ENCODE measurements around the gene CABLES1. TPM values are rescaled to one million over a fixed set of nuclear protein-coding genes. Genes with fewer than 3 reads are reported as not detected.

Gene CABLES1
- total RNA-seq, 1 experiment from 2014 or later = 66.4 TPM

DNA sequence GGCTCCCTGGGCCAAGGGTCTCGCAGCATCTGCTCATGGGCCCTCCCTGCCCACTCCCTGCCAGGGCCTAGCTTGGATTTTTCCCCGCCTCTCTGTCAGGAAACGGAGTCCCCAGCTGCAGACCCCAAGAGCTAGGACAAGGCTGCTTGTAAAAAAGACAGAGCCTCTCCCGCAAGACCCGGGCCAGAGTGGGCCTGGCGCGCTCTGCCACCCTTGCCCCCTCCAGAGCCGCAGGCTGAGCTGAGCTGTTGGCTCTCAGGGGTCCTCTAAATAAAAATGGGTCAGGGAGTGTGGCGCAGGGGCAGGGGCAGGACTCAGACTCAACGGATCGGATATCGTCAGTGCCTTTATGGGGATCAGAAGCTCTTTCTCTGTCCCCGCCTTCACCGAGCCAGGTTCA, 112.6 kb downstream of the CABLES1 start:
- H3K9me3 ChIP-seq (ENCODE audit: control insufficient read depth, insufficient read depth, low read depth, low read length) = no peaks in the 10 kb centered on the region
- in situ Hi-C loops (cut with HindIII; ENCODE audit: low pct_unique_long_range_greater_than_20kb, low sequenced_read_pairs) (no loop called here), intact Hi-C loops (cut with micrococcal nuclease; ENCODE audit: unreplicated experiment) (no loop called here)
- no TSS peak for BruUV-seq (replicated peaks)
- no peak overlapping the region for H3K27ac ChIP-seq (ENCODE audit: low read length)
- H3K4me3 ChIP-seq (ENCODE audit: low read depth in 2 of 2, low read length in 2 of 2) = no peak overlapping the region
- TF ChIP-seq, protein P1, sequence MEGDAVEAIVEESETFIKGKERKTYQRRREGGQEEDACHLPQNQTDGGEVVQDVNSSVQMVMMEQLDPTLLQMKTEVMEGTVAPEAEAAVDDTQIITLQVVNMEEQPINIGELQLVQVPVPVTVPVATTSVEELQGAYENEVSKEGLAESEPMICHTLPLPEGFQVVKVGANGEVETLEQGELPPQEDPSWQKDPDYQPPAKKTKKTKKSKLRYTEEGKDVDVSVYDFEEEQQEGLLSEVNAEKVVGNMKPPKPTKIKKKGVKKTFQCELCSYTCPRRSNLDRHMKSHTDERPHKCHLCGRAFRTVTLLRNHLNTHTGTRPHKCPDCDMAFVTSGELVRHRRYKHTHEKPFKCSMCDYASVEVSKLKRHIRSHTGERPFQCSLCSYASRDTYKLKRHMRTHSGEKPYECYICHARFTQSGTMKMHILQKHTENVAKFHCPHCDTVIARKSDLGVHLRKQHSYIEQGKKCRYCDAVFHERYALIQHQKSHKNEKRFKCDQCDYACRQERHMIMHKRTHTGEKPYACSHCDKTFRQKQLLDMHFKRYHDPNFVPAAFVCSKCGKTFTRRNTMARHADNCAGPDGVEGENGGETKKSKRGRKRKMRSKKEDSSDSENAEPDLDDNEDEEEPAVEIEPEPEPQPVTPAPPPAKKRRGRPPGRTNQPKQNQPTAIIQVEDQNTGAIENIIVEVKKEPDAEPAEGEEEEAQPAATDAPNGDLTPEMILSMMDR (IDR thresholded peaks at IDR 0.05) = no peak
- TF ChIP-seq POLR2AphosphoS5 (IDR thresholded peaks at IDR 0.05; ENCODE audit: low read depth, low read length) (no peak), SIN3A (IDR thresholded peaks at IDR 0.05; ENCODE audit: borderline replicate concordance, insufficient read depth, low read depth, low read length) (no peak), TCF7L2 (IDR thresholded peaks at IDR 0.05; ENCODE audit: low read depth, low read length) (no peak)
- TF ChIP-seq, protein P2, sequence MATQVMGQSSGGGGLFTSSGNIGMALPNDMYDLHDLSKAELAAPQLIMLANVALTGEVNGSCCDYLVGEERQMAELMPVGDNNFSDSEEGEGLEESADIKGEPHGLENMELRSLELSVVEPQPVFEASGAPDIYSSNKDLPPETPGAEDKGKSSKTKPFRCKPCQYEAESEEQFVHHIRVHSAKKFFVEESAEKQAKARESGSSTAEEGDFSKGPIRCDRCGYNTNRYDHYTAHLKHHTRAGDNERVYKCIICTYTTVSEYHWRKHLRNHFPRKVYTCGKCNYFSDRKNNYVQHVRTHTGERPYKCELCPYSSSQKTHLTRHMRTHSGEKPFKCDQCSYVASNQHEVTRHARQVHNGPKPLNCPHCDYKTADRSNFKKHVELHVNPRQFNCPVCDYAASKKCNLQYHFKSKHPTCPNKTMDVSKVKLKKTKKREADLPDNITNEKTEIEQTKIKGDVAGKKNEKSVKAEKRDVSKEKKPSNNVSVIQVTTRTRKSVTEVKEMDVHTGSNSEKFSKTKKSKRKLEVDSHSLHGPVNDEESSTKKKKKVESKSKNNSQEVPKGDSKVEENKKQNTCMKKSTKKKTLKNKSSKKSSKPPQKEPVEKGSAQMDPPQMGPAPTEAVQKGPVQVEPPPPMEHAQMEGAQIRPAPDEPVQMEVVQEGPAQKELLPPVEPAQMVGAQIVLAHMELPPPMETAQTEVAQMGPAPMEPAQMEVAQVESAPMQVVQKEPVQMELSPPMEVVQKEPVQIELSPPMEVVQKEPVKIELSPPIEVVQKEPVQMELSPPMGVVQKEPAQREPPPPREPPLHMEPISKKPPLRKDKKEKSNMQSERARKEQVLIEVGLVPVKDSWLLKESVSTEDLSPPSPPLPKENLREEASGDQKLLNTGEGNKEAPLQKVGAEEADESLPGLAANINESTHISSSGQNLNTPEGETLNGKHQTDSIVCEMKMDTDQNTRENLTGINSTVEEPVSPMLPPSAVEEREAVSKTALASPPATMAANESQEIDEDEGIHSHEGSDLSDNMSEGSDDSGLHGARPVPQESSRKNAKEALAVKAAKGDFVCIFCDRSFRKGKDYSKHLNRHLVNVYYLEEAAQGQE (IDR thresholded peaks at IDR 0.05; ENCODE audit: insufficient read depth in 1 of 2, low read depth in 2 of 2, low read length in 1 of 2) = no peak
- no peaks in the 10 kb centered on the region for H3K27me3 ChIP-seq (ENCODE audit: control insufficient read depth, insufficient read depth, low read length)
- no peak for DNase-seq (ENCODE audit: low read depth, low spot score)
- no peaks in the 10 kb centered on the region for H3K36me3 ChIP-seq (ENCODE audit: control insufficient read depth, insufficient read depth, low read length)
- no peak for ATAC-seq
- no peaks in the 10 kb centered on the region for H3K4me1 ChIP-seq (ENCODE audit: control insufficient read depth, insufficient read depth, low read length)
- CTCF ChIA-PET = no interaction called here
- POLR2A ChIA-PET = no interaction called here

DNA sequence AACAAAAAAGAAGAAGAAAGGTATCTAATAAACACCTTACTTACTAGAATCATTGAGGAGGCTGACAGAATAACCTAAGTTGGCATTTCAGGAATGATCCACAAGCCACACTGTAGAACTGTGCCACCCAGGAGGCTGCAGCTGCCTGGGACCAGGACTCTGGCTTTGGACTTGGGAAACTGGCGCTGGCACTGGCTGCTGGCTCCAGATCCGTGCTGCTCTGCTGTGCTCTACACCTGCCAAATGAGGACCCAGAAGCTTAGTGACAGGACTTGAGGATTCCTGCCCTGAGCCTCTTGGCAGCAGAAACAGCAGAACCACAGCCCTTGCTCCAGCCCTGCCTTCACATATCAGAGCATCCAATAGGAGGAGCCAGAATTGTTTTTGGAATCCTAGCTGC, 113.5 kb downstream of the CABLES1 start:
- Histone ChIP-seq H3K4me3 (ENCODE audit: low read depth in 2 of 2, low read length in 2 of 2) (no peak overlapping the region), H3K27me3 (ENCODE audit: control insufficient read depth, insufficient read depth, low read length) (no peaks in the 10 kb centered on the region), H3K27ac (ENCODE audit: low read length) (no peak overlapping the region), H3K36me3 (ENCODE audit: control insufficient read depth, insufficient read depth, low read length) (no peaks in the 10 kb centered on the region), H3K9me3 (ENCODE audit: control insufficient read depth, insufficient read depth, low read depth, low read length) (no peaks in the 10 kb centered on the region), H3K4me1 (ENCODE audit: control insufficient read depth, insufficient read depth, low read length) (no peaks in the 10 kb centered on the region)
- intact Hi-C loops (cut with micrococcal nuclease; ENCODE audit: unreplicated experiment) (no loop called here), in situ Hi-C loops (cut with HindIII; ENCODE audit: low pct_unique_long_range_greater_than_20kb, low sequenced_read_pairs) (no loop called here)
- ChIA-PET CTCF (no interaction called here), POLR2A (interaction anchor here (0.5 kb wide), 1 partner anchor 301 kb away, joined by 6 read pairs; no protein-coding TSS in a partner anchor)
- TF ChIP-seq TCF7L2 (IDR thresholded peaks at IDR 0.05; ENCODE audit: low read depth, low read length) (no peak), SIN3A (IDR thresholded peaks at IDR 0.05; ENCODE audit: borderline replicate concordance, insufficient read depth, low read depth, low read length) (no peak), POLR2AphosphoS5 (IDR thresholded peaks at IDR 0.05; ENCODE audit: low read depth, low read length) (no peak)
- TF ChIP-seq, protein P1 (IDR thresholded peaks at IDR 0.05) = no peak
- TF ChIP-seq, protein P2 (IDR thresholded peaks at IDR 0.05; ENCODE audit: insufficient read depth in 1 of 2, low read depth in 2 of 2, low read length in 1 of 2) = no peak
- BruUV-seq (replicated peaks) = no TSS peak
- ATAC-seq (no peak), DNase-seq (ENCODE audit: low read depth, low spot score) (no peak)

Measured in Panc1 (cell line).